Neural progenitor cell (in vitro differentiated cells): ENCODE measurements around the gene DACH1. TPM values are rescaled to one million over a fixed set of nuclear protein-coding genes. Genes with fewer than 3 reads are reported as not detected.

ENCODE experiments used
- DNase-seq: peaks from one replicate; pipeline ENCODE4 v3.0.0-alpha.2; 2016; ENCODE audit warnings: low spot score
- H2AFZ ChIP-seq: fragments of 200-600 bp; sonication (generic); replicated peaks from 2 replicates; pipeline ENCODE4 v1.6.1; 2016; ENCODE audit warnings: antibody characterized with exemption
- H3F3A ChIP-seq: fragments of 200-600 bp; sonication (generic); 2 replicates; pipeline ENCODE4 v1.6.1; 2016; ENCODE audit warnings: antibody characterized with exemption, low read depth
- H3K27ac ChIP-seq: fragments of 200-600 bp; sonication (generic); 2 replicates; pipeline ENCODE4 v1.5.1; 2016; ENCODE audit warnings: mild to moderate bottlenecking
- H3K27me3 ChIP-seq: fragments of 200-600 bp; sonication (generic); 2 replicates; pipeline ENCODE4 v1.6.1; 2016; ENCODE audit warnings: mild to moderate bottlenecking, moderate library complexity
- H3K36me3 ChIP-seq: fragments of 200-600 bp; sonication (generic); 2 replicates; pipeline ENCODE4 v1.5.1; 2016
- H3K4me1 ChIP-seq: fragments of 200-600 bp; sonication (generic); 2 replicates; pipeline ENCODE4 v1.6.1; 2016; ENCODE audit warnings: mixed run types
- H3K4me2 ChIP-seq: fragments of 200-600 bp; sonication (generic); 2 replicates; pipeline ENCODE4 v1.6.1; 2016
- H3K4me3 ChIP-seq: fragments of 200-600 bp; sonication (generic); 2 replicates; pipeline ENCODE4 v1.5.1; 2016
- H3K79me2 ChIP-seq: fragments of 200-600 bp; sonication (generic); 2 replicates; pipeline ENCODE4 v1.6.1; 2016; ENCODE audit warnings: low read depth
- H3K9ac ChIP-seq: fragments of 200-600 bp; sonication (generic); 2 replicates; pipeline ENCODE4 v1.6.1; 2016
- H3K9me3 ChIP-seq: fragments of 200-600 bp; sonication (generic); 2 replicates; pipeline ENCODE4 v1.5.1; 2016; ENCODE audit warnings: low read depth
- H4K20me1 ChIP-seq: fragments of 200-600 bp; sonication (generic); 2 replicates; pipeline ENCODE4 v1.6.1; 2016; ENCODE audit warnings: low read depth
- H3K27ac Mint-ChIP-seq: 3 replicates; pipeline ENCODE4 v1.8.0; 2021; ENCODE audit warnings: mixed read lengths
- H3K27me3 Mint-ChIP-seq: 2 replicates; pipeline ENCODE4 v1.8.0; 2022; ENCODE audit warnings: low read depth, mild to moderate bottlenecking, inconsistent platforms, moderate library complexity, mixed read lengths; ENCODE audit not compliant: insufficient read depth
- H3K36me3 Mint-ChIP-seq: 3 replicates; pipeline ENCODE4 v1.8.0; 2021; ENCODE audit warnings: mixed read lengths
- H3K4me1 Mint-ChIP-seq: 3 replicates; pipeline ENCODE4 v1.8.0; 2021; ENCODE audit warnings: mixed read lengths
- H3K4me3 Mint-ChIP-seq: 3 replicates; pipeline ENCODE4 v1.8.0; 2021; ENCODE audit warnings: mild to moderate bottlenecking, moderate library complexity, mixed read lengths
- H3K9me3 Mint-ChIP-seq: 3 replicates; pipeline ENCODE4 v1.8.0; 2020; ENCODE audit warnings: mixed read lengths
- CTCF ChIP-seq: fragments of 200-600 bp; sonication (generic); IDR thresholded peaks from 2 replicates; pipeline ENCODE4 v1.5.1; 2017; ENCODE audit warnings: antibody characterized with exemption, mild to moderate bottlenecking
- EZH2 ChIP-seq: fragments of 200-600 bp; sonication (generic); IDR thresholded peaks from 2 replicates; pipeline ENCODE4 v1.6.1; 2017; ENCODE audit warnings: antibody characterized with exemption, mild to moderate bottlenecking, moderate library complexity
- EZH2phosphoT487 ChIP-seq: fragments of 200-600 bp; sonication (generic); IDR thresholded peaks from 2 replicates; pipeline ENCODE4 v1.6.1; 2017; ENCODE audit warnings: antibody characterized with exemption
- total RNA-seq: library from RNA; depleted of rRNA; stranded (reverse); fragments of >200 nt; gene quantifications from 2 replicates; pipeline ENCODE4 v1.2.3, GENCODE V29; 2015; ENCODE audit warnings: low replicate concordance

The DACH1 gene
- total RNA-seq, 1 donor from 2014 or later, result 27.6 TPM

- Mint-ChIP-seq H3K4me3 (no peak overlapping the region), H3K27ac (no peak overlapping the region), H3K36me3 (peaks cover 30% of the 10 kb centered on the region), H3K4me1 (no peaks in the 10 kb centered on the region), H3K9me3 (no peaks in the 10 kb centered on the region), H3K27me3 (no peaks in the 10 kb centered on the region)
- TF ChIP-seq EZH2phosphoT487 (no peak), EZH2 (no peak), CTCF (no peak)
- Histone ChIP-seq H3K27ac (peak overlapping the region; percentile 8), H3K4me3 (no peak overlapping the region), H3K79me2 (no peaks in the 10 kb centered on the region), H3K4me1 (no peaks in the 10 kb centered on the region), H3K36me3 (peaks cover 5% of the 10 kb centered on the region), H3F3A (no peaks in the 10 kb centered on the region), H3K4me2 (no peak overlapping the region), H3K27me3 (no peaks in the 10 kb centered on the region), H4K20me1 (no peaks in the 10 kb centered on the region), H3K9ac (no peak overlapping the region), H3K9me3 (no peaks in the 10 kb centered on the region), H2AFZ (no peak overlapping the region)
- no peak for DNase-seq
Measured at GRCh38 chr13:71489041-71489440, 378.0 kb downstream of the DACH1 start.

- no peaks in the 10 kb centered on the region for H3K27me3 Mint-ChIP-seq
- Histone ChIP-seq H4K20me1 (no peaks in the 10 kb centered on the region), H2AFZ (no peak overlapping the region), H3K4me1 (no peaks in the 10 kb centered on the region), H3K4me3 (no peak overlapping the region), H3K27ac (no peak overlapping the region), H3F3A (no peaks in the 10 kb centered on the region), H3K9ac (no peak overlapping the region), H3K36me3 (peaks cover 5% of the 10 kb centered on the region), H3K4me2 (no peak overlapping the region), H3K9me3 (no peaks in the 10 kb centered on the region), H3K79me2 (no peaks in the 10 kb centered on the region), H3K27me3 (no peaks in the 10 kb centered on the region)
- H3K4me1 Mint-ChIP-seq, result no peaks in the 10 kb centered on the region
- no peaks in the 10 kb centered on the region for H3K9me3 Mint-ChIP-seq
- H3K36me3 Mint-ChIP-seq, result peaks cover 33% of the 10 kb centered on the region
- no peak for TF ChIP-seq EZH2
- no peak overlapping the region for H3K27ac Mint-ChIP-seq
- no peak overlapping the region for H3K4me3 Mint-ChIP-seq
- no peak for DNase-seq
Measured at GRCh38 chr13:71488201-71488600, 378.8 kb downstream of the DACH1 start.

- Histone ChIP-seq H3K27ac (no peak overlapping the region), H3F3A (no peaks in the 10 kb centered on the region), H3K79me2 (no peaks in the 10 kb centered on the region), H3K36me3 (peaks cover 5% of the 10 kb centered on the region), H3K4me1 (peaks cover 1% of the 10 kb centered on the region), H2AFZ (no peak overlapping the region), H3K9ac (no peak overlapping the region), H3K27me3 (no peaks in the 10 kb centered on the region), H3K4me3 (no peak overlapping the region), H3K4me2 (no peak overlapping the region), H4K20me1 (no peaks in the 10 kb centered on the region), H3K9me3 (no peaks in the 10 kb centered on the region)
- no peaks in the 10 kb centered on the region for H3K9me3 Mint-ChIP-seq
- H3K4me1 Mint-ChIP-seq, result no peaks in the 10 kb centered on the region
- no peak overlapping the region for H3K4me3 Mint-ChIP-seq
- no peaks in the 10 kb centered on the region for H3K27me3 Mint-ChIP-seq
- DNase-seq, result no peak
- no peak overlapping the region for H3K27ac Mint-ChIP-seq
- H3K36me3 Mint-ChIP-seq, result peaks cover 28% of the 10 kb centered on the region
- TF ChIP-seq EZH2phosphoT487 (no peak), EZH2 (no peak), CTCF (no peak)
Measured at GRCh38 chr13:71485913-71486312, 381.1 kb downstream of the DACH1 start.

GRCh38 chr13:71483733-71484132 is 383.3 kb downstream of the DACH1 start:
- peaks cover 5% of the 10 kb centered on the region for H3K4me1 ChIP-seq
- Mint-ChIP-seq H3K4me3 (no peak overlapping the region), H3K9me3 (no peaks in the 10 kb centered on the region), H3K27me3 (no peaks in the 10 kb centered on the region), H3K27ac (no peak overlapping the region), H3K4me1 (no peaks in the 10 kb centered on the region), H3K36me3 (peaks cover 33% of the 10 kb centered on the region)
- no peak for TF ChIP-seq CTCF
- TF ChIP-seq EZH2, result no peak
- no peak for TF ChIP-seq EZH2phosphoT487
- peaks cover 5% of the 10 kb centered on the region for H3K36me3 ChIP-seq
- H3K9me3 ChIP-seq, result no peaks in the 10 kb centered on the region
- H3F3A ChIP-seq, result no peaks in the 10 kb centered on the region
- no peak overlapping the region for H3K27ac ChIP-seq
- H4K20me1 ChIP-seq, result no peaks in the 10 kb centered on the region
- H3K4me3 ChIP-seq, result no peak overlapping the region
- no peak overlapping the region for H2AFZ ChIP-seq
- H3K79me2 ChIP-seq, result no peaks in the 10 kb centered on the region
- no peak for DNase-seq
- no peak overlapping the region for H3K9ac ChIP-seq
- no peaks in the 10 kb centered on the region for H3K27me3 ChIP-seq
- no peak overlapping the region for H3K4me2 ChIP-seq
